Naive B cell (primary cell): ENCODE measurements around the gene PAX9. TPM values are rescaled to one million over a fixed set of nuclear protein-coding genes. Genes with fewer than 3 reads are reported as not detected.
A peak's percentile ranks its signal among the peaks of the same experiment; 100 is the strongest.

ENCODE experiments used
- ATAC-seq, 2 donors: fragments of 150-1000 bp; cut with Tn5 transposase; 2 replicates each; pipeline ENCODE4 v1.10.0; 2021; ENCODE audit warnings: low read depth in 2 of 2, mild to moderate bottlenecking in 2 of 2, moderate library complexity in 2 of 2
- DNase-seq: peaks from one replicate; pipeline ENCODE4 v3.0.0; 2022
- H3K27ac Mint-ChIP-seq, 6 donors: one replicate each; pipeline ENCODE4 v1.8.0; 2020 to 2022; ENCODE audit warnings: mild to moderate bottlenecking in 6 of 6, mixed read lengths in 6 of 6, moderate library complexity in 5 of 6, inconsistent platforms in 2 of 6
- H3K27me3 Mint-ChIP-seq, 3 donors: one replicate each; pipeline ENCODE4 v1.8.0; 2021 to 2022; ENCODE audit warnings: mixed read lengths in 3 of 3, mild to moderate bottlenecking in 1 of 3
- H3K36me3 Mint-ChIP-seq, 2 donors: one replicate each; pipeline ENCODE4 v1.8.0; 2020 to 2022; ENCODE audit warnings: mixed read lengths in 2 of 2, inconsistent platforms in 1 of 2, mild to moderate bottlenecking in 1 of 2
- H3K4me1 Mint-ChIP-seq, 3 donors: one replicate each; pipeline ENCODE4 v1.8.0; 2020 to 2022; ENCODE audit warnings: mixed read lengths in 3 of 3, inconsistent platforms in 1 of 3, mild to moderate bottlenecking in 1 of 3, moderate library complexity in 1 of 3
- H3K4me3 Mint-ChIP-seq, 8 donors: one replicate each; pipeline ENCODE4 v1.8.0; 2020 to 2022; ENCODE audit warnings: mild to moderate bottlenecking in 8 of 8, mixed read lengths in 8 of 8, moderate library complexity in 8 of 8, inconsistent platforms in 2 of 8
- H3K9me3 Mint-ChIP-seq, 7 donors: one replicate each; pipeline ENCODE4 v1.8.0; 2020 to 2022; ENCODE audit warnings: mixed read lengths in 7 of 7, mild to moderate bottlenecking in 5 of 7, inconsistent platforms in 2 of 7, moderate library complexity in 1 of 7
- polyA plus RNA-seq, 6 donors: library from polyadenylated mRNA; unstranded; fragments of 300-500 nt; fragmentation: Illumina TruSeq; gene quantifications; one replicate each; pipeline ENCODE4 v1.2.3, GENCODE V29; 2021; ENCODE audit warnings: low read depth in 6 of 6

The PAX9 gene
- not detected for polyA plus RNA-seq

DNA sequence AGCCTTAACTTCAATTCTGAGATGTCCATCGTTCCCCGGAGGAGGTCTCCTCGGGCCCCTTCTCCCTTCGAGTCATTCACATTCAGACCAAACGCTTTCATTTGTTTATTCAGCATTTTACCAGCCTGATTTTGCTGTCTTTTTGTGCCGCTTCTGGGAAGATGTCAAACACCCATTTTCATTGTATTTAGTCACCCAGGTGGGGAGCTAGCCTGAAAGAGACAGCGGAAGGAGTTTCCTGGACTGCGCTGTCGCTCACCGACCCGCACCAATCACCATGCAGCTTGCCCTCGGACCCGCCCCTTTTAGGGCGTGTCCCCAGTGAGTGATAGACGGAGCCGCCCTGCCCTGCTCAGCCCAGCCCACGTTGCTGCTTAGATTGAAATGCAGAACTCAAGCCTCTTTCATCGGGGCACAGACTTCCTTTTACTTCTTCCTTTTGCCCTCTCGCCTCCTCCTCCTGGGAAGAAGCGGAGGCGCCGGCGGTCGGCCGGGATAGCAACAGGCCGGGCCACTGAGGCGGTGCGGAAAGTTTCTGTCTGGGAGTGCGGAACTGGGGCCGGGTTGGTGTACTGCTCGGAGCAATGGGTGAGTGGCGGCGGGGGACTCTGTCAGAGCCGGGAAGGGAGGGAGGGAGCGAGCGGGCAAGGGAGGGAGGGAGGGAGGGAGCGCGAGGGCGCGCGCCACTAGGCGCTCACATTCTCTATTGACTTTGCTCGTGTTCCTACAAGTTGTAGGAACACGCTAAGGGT is at the start of gene PAX9:
Gene PAX9, plus strand, starts transcription at position 355 of the 752 bp plus-strand sequence. Its CDS starts 230 bp downstream, at position 585.
- peak; percentile 9 for DNase-seq
- peak in 1 of 2 donors; percentile 55 for ATAC-seq
- Mint-ChIP-seq H3K36me3 (peaks cover 8 to 34% of the 10 kb centered on the region in 2 donors), H3K4me1 (peaks cover 25 to 33% (median 30%) of the 10 kb centered on the region in 3 donors), H3K27me3 (peaks cover 62 to 98% (median 81%) of the 10 kb centered on the region in 3 donors), H3K9me3 (peaks cover 0 to 18% (median 3%) of the 10 kb centered on the region in 7 donors), H3K27ac (peak within 1 kb of the TSS in 4 of 6 donors; percentile 38 to 92 (median 70)), H3K4me3 (peak within 1 kb of the TSS in 7 of 8 donors; percentile 47 to 86 (median 51))

DNA sequence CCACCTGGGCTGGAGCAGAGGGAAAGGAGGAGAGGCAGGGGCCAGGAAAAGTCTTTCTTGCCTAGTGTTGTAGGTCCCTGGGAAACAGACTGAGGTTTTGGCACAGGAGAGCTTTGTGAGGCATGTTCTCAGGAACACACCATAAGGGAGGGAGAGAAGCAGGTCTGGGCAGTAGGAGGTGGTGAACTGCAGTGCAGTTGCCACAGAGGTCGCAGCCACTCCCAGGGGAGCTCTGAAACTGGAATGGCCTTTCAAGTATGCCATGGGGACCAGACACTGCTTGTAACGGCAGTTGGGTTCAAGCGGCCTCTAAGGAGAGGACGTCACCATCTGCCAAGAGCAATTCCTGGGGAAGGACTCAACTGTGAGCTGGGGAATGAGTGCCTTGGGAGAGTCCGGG is 43.8 kb upstream of the PAX9 start:
- Mint-ChIP-seq H3K27me3 (peaks cover 0 to 6% (median 0%) of the 10 kb centered on the region in 3 donors), H3K4me3 (no peak overlapping the region), H3K4me1 (no peaks in the 10 kb centered on the region), H3K36me3 (no peaks in the 10 kb centered on the region), H3K27ac (no peak overlapping the region), H3K9me3 (peaks cover 3 to 24% (median 8%) of the 10 kb centered on the region in 7 donors)
- DNase-seq, result no peak
- ATAC-seq, result no peak

DNA sequence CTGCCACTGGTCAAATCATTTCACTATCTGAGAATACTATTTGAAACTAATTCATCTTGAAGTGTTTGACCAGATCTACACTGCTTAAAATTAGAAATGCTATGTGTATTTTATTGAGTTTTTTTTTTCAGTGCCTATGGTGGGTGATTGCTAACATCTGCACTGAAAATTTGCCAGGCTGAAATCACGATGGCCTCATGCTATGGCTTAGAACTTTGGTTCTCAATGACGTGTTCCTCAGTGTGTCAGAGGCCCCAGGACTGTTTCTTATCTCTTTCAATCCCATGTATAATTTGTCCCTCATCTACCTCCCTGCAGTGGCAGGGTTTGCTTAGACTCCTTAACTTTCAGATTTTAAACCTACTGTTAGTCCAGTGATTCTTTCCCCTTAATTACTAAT is 43.0 kb upstream of the PAX9 start:
- no peak for ATAC-seq
- DNase-seq, result no peak
- Mint-ChIP-seq H3K27ac (no peak overlapping the region), H3K4me1 (no peaks in the 10 kb centered on the region), H3K27me3 (no peaks in the 10 kb centered on the region), H3K9me3 (peaks cover 3 to 30% (median 8%) of the 10 kb centered on the region in 7 donors), H3K36me3 (no peaks in the 10 kb centered on the region), H3K4me3 (no peak overlapping the region)

DNA sequence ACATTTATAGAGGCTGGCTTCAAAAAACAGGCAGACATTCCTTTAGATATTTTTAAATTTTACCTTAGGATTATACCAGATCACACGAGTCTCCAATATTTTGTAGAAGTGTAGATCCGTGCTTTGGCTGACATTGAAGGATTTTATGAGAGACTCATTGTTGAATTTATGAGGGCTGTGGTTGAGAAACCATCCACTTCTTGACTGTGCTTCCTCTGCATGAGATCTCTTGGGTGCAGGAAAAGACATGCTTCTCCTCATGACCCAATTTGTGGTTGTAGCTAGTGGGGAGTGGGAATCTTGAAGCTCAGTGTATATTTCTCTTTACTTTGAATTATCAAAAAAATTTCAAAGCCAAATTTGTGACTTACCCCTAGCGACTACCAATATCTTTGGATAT is 42.5 kb upstream of the PAX9 start:
- ATAC-seq (no peak), DNase-seq (no peak)
- H3K9me3 Mint-ChIP-seq, result peaks cover 3 to 30% (median 10%) of the 10 kb centered on the region in 7 donors
- no peak overlapping the region for H3K27ac Mint-ChIP-seq
- H3K4me3 Mint-ChIP-seq, result no peak overlapping the region
- no peaks in the 10 kb centered on the region for H3K27me3 Mint-ChIP-seq
- no peaks in the 10 kb centered on the region for H3K36me3 Mint-ChIP-seq
- no peaks in the 10 kb centered on the region for H3K4me1 Mint-ChIP-seq

DNA sequence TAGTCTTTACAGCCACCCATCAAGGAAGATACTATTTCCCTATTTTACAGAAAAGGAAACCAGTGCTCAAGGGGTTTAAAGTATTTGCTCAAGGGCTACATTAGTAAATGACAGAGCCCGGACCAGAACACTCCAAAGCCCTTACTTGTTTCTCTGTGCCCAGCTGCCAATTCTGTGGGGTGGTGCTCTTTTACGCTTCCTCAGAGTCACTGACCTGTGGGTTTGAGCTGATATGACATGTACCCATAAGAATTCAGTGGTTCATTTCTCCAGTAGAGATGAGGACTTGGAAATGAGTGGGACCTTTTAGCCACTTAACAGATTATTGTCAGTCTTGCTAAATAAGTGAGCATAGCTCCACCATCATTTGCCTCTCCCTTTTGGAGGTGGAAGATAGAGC is 41.8 kb upstream of the PAX9 start:
- Mint-ChIP-seq H3K4me3 (no peak overlapping the region), H3K9me3 (peaks cover 3 to 30% (median 13%) of the 10 kb centered on the region in 7 donors), H3K4me1 (no peaks in the 10 kb centered on the region), H3K27ac (no peak overlapping the region), H3K27me3 (no peaks in the 10 kb centered on the region), H3K36me3 (no peaks in the 10 kb centered on the region)
- no peak for DNase-seq
- ATAC-seq, result no peak

DNA sequence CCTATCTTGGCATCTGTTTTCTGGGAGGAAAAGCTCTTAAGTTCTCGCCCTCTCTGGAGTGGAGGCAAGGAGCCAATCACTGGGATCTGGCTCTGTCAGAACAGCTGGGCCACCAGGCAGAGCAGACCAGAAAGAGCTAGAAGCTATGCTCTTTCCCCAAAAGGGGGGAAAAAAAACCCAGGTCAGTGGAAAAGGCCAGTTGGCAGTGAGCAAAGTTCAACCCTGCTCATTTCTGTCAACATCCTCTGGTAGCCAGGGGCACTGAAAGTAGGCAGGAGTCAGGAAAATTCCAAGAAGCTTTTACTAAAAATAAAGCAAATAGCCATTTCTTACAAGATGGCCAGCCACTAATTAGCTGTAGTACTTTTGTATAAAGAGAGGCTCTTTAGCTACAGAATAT is 36.6 kb upstream of the PAX9 start:
- ATAC-seq (no peak), DNase-seq (no peak)
- Mint-ChIP-seq H3K27me3 (peaks cover 18 to 31% (median 24%) of the 10 kb centered on the region in 3 donors), H3K36me3 (no peaks in the 10 kb centered on the region), H3K4me3 (no peak overlapping the region), H3K9me3 (peaks cover 6 to 27% (median 10%) of the 10 kb centered on the region in 7 donors), H3K27ac (no peak overlapping the region), H3K4me1 (no peaks in the 10 kb centered on the region)

DNA sequence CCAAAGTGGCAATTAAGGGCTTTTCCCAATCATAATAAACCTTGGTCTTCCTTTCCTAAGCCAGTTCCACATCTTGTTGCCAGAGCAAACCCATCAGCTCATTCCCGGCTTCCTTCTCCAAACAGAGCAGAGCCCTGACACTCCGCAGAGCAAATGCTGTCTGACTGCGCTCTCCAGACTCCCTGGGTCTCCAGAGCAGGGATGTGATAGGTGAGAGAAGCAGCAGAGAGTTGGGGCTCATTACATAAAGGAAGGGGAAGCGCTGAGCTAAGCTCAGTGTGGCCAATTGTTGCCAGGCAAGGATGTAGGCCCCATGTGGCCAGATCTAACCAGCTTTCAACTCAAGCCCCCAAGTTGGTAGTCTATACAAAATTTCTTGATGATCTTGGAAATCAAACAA is 36.2 kb upstream of the PAX9 start:
- DNase-seq (no peak), ATAC-seq (no peak)
- no peaks in the 10 kb centered on the region for H3K36me3 Mint-ChIP-seq
- no peak overlapping the region for H3K4me3 Mint-ChIP-seq
- H3K27me3 Mint-ChIP-seq, result peaks cover 18 to 31% (median 24%) of the 10 kb centered on the region in 3 donors
- H3K9me3 Mint-ChIP-seq, result peaks cover 4 to 23% (median 10%) of the 10 kb centered on the region in 7 donors
- peak overlapping the region in 2 of 6 donors; percentile 7 to 41 for H3K27ac Mint-ChIP-seq
- H3K4me1 Mint-ChIP-seq, result no peaks in the 10 kb centered on the region

DNA sequence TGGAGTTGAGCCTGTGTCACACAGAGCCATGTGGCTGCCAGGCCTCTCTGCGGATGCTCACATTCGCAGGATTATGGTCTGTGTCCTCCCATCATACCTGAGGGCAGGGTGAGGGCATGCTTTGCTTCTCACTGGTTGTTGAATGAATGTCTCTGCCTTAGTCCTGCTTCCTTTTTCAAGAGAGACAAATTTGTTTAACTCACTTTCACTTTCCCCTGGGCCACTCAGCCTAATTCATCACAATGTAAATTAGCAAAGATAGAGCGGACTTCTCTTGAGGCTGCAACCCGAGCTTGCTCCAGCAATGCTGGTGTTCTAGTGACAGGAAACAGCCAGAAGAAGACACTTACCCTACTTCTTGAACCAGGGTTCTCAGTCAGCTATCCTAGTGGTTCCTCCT is 35.5 kb upstream of the PAX9 start:
- H3K36me3 Mint-ChIP-seq, result no peaks in the 10 kb centered on the region
- DNase-seq (no peak), ATAC-seq (no peak)
- no peaks in the 10 kb centered on the region for H3K4me1 Mint-ChIP-seq
- H3K9me3 Mint-ChIP-seq, result peaks cover 4 to 17% (median 8%) of the 10 kb centered on the region in 7 donors
- peaks cover 18 to 31% (median 24%) of the 10 kb centered on the region in 3 donors for H3K27me3 Mint-ChIP-seq
- no peak overlapping the region for H3K27ac Mint-ChIP-seq
- H3K4me3 Mint-ChIP-seq, result no peak overlapping the region

DNA sequence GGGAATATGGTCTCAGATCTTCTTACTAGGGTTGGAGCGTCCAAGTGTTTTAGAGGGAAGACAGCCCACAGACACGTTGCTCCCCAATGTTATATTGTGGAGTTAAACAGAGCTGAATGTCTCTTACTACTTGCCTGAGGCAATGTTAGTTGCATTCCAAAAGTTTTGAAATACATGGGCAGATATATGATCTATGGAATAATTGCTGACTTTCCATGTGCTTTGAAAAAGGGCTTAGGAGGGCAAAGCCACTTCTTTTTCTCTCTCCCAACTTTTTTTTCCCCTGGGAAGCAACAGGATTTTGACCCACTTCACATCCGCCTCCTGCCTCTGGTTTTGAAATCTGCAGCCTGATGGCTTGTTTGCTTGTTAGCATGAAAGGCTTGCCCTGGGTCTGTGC is 33.7 kb upstream of the PAX9 start:
- Mint-ChIP-seq H3K36me3 (no peaks in the 10 kb centered on the region), H3K9me3 (peaks cover 4 to 13% (median 5%) of the 10 kb centered on the region in 7 donors), H3K27me3 (peaks cover 24 to 31% (median 24%) of the 10 kb centered on the region in 3 donors), H3K4me3 (no peak overlapping the region), H3K4me1 (no peaks in the 10 kb centered on the region), H3K27ac (no peak overlapping the region)
- ATAC-seq, result no peak
- DNase-seq, result no peak

DNA sequence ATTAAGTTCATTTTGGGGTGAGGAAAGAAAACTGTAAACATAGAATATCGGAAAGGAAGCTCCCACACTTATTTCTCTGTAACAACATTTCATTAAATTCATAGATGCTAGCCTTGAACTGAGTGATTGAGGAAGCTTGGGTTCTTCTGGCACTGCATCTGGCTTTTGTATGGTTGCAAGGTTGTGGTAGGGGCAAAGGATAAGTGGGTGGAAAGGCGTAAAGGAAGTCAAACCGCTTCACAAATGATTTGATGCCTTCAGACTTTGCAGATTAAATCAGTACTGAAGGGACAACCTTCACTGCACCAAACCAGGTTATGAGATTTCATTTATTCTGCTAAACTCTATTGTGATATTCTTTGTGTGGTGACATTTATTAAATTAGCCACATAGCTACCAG is 28.1 kb upstream of the PAX9 start:
- Mint-ChIP-seq H3K27me3 (peaks cover 7 to 12% (median 8%) of the 10 kb centered on the region in 3 donors), H3K4me3 (no peak overlapping the region), H3K9me3 (peaks cover 0 to 11% (median 3%) of the 10 kb centered on the region in 7 donors), H3K27ac (no peak overlapping the region), H3K4me1 (no peaks in the 10 kb centered on the region), H3K36me3 (no peaks in the 10 kb centered on the region)
- DNase-seq (no peak), ATAC-seq (no peak)

DNA sequence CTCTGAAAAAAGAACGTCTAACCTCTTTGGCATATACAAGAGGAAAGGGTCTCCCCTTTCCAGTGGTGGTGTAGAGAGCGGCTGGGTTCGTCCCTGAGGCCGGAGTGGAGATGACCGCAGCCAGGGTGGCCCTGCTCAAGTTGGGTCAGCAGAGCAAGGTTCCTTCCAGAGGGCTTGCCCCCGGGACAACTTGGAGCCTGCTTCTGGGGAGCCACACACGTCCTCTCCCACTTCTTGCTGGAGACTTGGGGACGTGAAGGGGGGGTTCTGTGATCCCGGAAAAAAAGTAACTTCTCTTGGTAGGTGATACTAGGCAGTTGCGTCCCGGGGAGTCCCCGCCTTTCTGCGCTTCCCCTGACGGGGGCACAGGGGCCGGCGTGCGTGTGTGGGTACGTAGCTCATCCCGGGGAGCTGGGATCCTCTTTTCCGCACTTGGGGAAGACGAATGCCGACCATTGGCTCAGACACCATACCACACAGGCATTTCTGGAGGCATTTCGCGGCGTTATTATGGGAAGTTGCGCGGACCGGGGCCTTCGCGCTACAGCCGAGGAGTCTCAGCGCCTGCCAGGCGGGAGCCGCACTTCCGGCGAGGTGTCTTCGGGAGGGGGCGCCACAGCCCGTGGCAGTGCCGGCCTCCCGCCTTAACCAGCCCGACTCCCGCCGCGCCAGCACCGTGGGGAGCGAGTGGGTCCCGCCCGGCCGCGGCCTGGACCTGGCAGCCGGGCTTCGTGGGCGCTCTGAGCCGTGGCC is 14.8 kb upstream of the PAX9 start:
- ATAC-seq (no peak), DNase-seq (no peak)
- H3K9me3 Mint-ChIP-seq, result peaks cover 0 to 12% (median 4%) of the 10 kb centered on the region in 7 donors
- H3K36me3 Mint-ChIP-seq, result no peaks in the 10 kb centered on the region
- peaks cover 50 to 55% (median 54%) of the 10 kb centered on the region in 3 donors for H3K27me3 Mint-ChIP-seq
- H3K4me1 Mint-ChIP-seq, result peaks cover 0 to 4% (median 0%) of the 10 kb centered on the region in 3 donors
- H3K4me3 Mint-ChIP-seq, result no peak overlapping the region
- peak overlapping the region in 1 of 6 donors; percentile 54 for H3K27ac Mint-ChIP-seq

DNA sequence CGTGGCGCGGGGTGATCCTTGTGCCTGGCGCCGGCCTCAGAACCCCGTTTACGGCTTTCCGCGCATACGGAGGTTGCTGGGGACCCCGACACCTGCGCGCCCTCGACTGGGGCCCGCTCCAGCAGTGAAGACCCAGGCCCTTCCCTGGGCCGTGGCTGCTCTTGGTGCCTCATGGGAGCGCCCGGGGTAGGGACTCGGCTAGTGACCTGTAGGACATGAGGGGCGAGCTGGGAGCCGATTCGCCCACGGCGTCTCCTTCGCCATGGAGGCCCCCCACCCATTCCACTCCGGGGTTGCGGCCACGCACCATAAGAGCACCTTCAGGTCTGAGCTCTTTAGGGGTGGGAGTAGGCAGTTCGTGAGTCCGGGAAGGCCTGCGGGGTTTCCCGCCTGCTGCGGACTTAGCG is 14.2 kb upstream of the PAX9 start:
- Mint-ChIP-seq H3K9me3 (peaks cover 0 to 12% (median 4%) of the 10 kb centered on the region in 7 donors), H3K36me3 (no peaks in the 10 kb centered on the region), H3K27me3 (peaks cover 53 to 55% (median 54%) of the 10 kb centered on the region in 3 donors), H3K27ac (no peak overlapping the region), H3K4me1 (peaks cover 0 to 4% (median 0%) of the 10 kb centered on the region in 3 donors), H3K4me3 (no peak overlapping the region)
- ATAC-seq (no peak), DNase-seq (no peak)

DNA sequence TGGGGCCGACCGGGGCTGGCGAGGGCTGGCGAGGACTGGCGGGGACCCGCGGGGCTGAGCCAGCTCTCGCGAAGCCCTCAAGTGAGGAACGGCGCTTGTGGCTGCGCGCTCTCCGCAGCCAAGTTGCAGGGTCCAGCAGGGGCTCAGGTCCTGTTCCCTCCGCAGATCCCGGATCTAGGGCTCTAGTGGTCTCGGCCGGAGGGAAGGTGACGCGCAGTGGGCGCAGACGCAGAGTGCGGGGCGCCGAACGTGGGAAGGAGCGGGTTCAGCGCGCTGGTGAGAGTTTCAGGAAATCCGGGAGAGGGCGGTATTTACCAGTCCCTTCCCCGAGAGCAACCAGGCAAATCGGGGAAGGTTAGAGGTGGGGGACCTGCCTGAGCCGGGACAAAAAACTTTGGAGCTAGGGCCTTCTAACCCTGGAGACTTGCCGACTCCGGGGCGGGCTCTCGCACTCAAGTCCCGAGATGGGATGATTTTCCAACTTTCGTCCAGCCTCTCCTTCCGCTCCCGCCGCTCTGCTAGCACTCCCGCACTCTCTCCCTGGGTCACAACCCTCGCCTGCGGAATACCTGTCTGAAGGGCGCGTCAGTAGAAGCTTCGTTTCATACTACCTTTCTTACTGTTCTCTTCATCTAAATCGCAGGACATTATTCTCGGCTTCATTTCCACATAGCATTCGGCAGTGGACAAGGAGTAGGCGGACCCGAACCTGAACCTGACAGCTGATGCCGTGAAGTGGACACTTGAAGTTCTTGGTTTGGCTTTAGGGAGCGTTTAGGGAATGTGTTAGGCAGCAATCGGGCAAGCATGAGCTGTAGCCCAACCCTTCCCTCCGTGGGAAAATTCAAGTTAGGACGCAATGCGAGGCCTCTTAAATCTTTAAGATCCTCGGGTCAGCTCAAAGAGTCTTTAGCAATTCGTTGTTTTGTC is 13.6 kb upstream of the PAX9 start:
- Mint-ChIP-seq H3K27me3 (peaks cover 59 to 62% (median 59%) of the 10 kb centered on the region in 3 donors), H3K4me1 (peaks cover 0 to 4% (median 0%) of the 10 kb centered on the region in 3 donors), H3K9me3 (peaks cover 0 to 12% (median 4%) of the 10 kb centered on the region in 7 donors), H3K36me3 (no peaks in the 10 kb centered on the region), H3K4me3 (no peak overlapping the region), H3K27ac (no peak overlapping the region)
- ATAC-seq (no peak), DNase-seq (no peak)
